Mucosa of rectum (tissue), 2 donors: ENCODE results near the gene CCDC40.
"Not testable (repeated sequence)": the region's sequence is repeated elsewhere in the genome, so short reads cannot be mapped to it uniquely, and the experiment has no call there.

Experiments
- H3K27ac ChIP-seq, 2 donors: one replicate each; pipeline ENCODE4 v1.7.0; 2013; ENCODE audit warnings: inconsistent platforms in 2 of 2, low read depth in 2 of 2, low read length in 2 of 2
- H3K27me3 ChIP-seq, 2 donors: one replicate each; pipeline ENCODE4 v1.7.0; 2013; ENCODE audit warnings: low read length in 2 of 2; ENCODE audit not compliant: control insufficient read depth in 2 of 2, insufficient read depth in 2 of 2
- H3K36me3 ChIP-seq, 2 donors: one replicate each; pipeline ENCODE4 v1.7.0; 2013; ENCODE audit warnings: low read length in 2 of 2; ENCODE audit not compliant: control insufficient read depth in 2 of 2, insufficient read depth in 2 of 2
- H3K4me1 ChIP-seq, 2 donors: one replicate each; pipeline ENCODE4 v1.7.0; 2013; ENCODE audit warnings: low read length in 2 of 2, mild to moderate bottlenecking in 1 of 2; ENCODE audit not compliant: control insufficient read depth in 2 of 2, insufficient read depth in 2 of 2
- H3K4me3 ChIP-seq, 2 donors: one replicate each; pipeline ENCODE4 v1.7.0; 2013; ENCODE audit warnings: low read length in 2 of 2
- H3K9ac ChIP-seq, 2 donors: one replicate each; pipeline ENCODE4 v1.7.0; 2013; ENCODE audit warnings: low read length in 2 of 2, low read depth in 1 of 2, mild to moderate bottlenecking in 1 of 2
- H3K9me3 ChIP-seq, 2 donors: one replicate each; pipeline ENCODE4 v1.7.0; 2013; ENCODE audit warnings: low read length in 2 of 2; ENCODE audit not compliant: control insufficient read depth in 2 of 2
- donor health status: healthy.
- donor health status: Normal muscosa, but diverticular disease.

The CCDC40 gene

GRCh38 chr17:80046709-80047108, 10.3 kb downstream of the CCDC40 start:
- H3K36me3 ChIP-seq, H3K27ac ChIP-seq, H3K9ac ChIP-seq, H3K4me1 ChIP-seq, H3K4me3 ChIP-seq, H3K9me3 ChIP-seq, H3K27me3 ChIP-seq: not testable (repeated sequence)

- H3K9ac ChIP-seq: no peak overlapping the region
- H3K36me3 ChIP-seq: no peaks in the 10 kb centered on the region
- H3K27me3 ChIP-seq: no peaks in the 10 kb centered on the region
- H3K4me3 ChIP-seq: no peak overlapping the region
- no peak overlapping the region for H3K27ac ChIP-seq
- no peaks in the 10 kb centered on the region for H3K4me1 ChIP-seq
- no peaks in the 10 kb centered on the region for H3K9me3 ChIP-seq
These were observed 10.7 kb downstream of the CCDC40 start for GRCh38 chr17:80047176-80047575.

GRCh38 chr17:80049986-80050385, 13.5 kb downstream of the CCDC40 start:
- Histone ChIP-seq H3K27me3 (no peaks in the 10 kb centered on the region), H3K4me3 (no peak overlapping the region), H3K4me1 (no peaks in the 10 kb centered on the region), H3K36me3 (no peaks in the 10 kb centered on the region), H3K9me3 (no peaks in the 10 kb centered on the region), H3K9ac (no peak overlapping the region), H3K27ac (no peak overlapping the region)

- Histone ChIP-seq H3K4me1 (no peaks in the 10 kb centered on the region), H3K9me3 (no peaks in the 10 kb centered on the region), H3K4me3 (no peak overlapping the region), H3K27ac (no peak overlapping the region), H3K27me3 (no peaks in the 10 kb centered on the region), H3K9ac (no peak overlapping the region), H3K36me3 (no peaks in the 10 kb centered on the region)
These were observed 14.3 kb downstream of the CCDC40 start for GRCh38 chr17:80050706-80051105.

- H3K4me1 ChIP-seq: no peaks in the 10 kb centered on the region
- H3K9ac ChIP-seq: no peak overlapping the region
- no peaks in the 10 kb centered on the region for H3K27me3 ChIP-seq
- H3K27ac ChIP-seq: no peak overlapping the region
- no peaks in the 10 kb centered on the region for H3K9me3 ChIP-seq
- no peaks in the 10 kb centered on the region for H3K36me3 ChIP-seq
- no peak overlapping the region for H3K4me3 ChIP-seq
These were observed 15.2 kb downstream of the CCDC40 start for GRCh38 chr17:80051681-80052080.

- Histone ChIP-seq H3K27ac (peak overlapping the region in 1 of 2 donors; percentile 9), H3K4me3 (no peak overlapping the region), H3K9ac (no peak overlapping the region), H3K27me3 (no peaks in the 10 kb centered on the region), H3K9me3 (no peaks in the 10 kb centered on the region), H3K36me3 (no peaks in the 10 kb centered on the region), H3K4me1 (no peaks in the 10 kb centered on the region)
These were observed 16.7 kb downstream of the CCDC40 start for GRCh38 chr17:80053102-80053501.

GRCh38 chr17:80055597-80055996, 19.2 kb downstream of the CCDC40 start:
- Histone ChIP-seq H3K27ac (no peak overlapping the region), H3K4me1 (no peaks in the 10 kb centered on the region), H3K36me3 (no peaks in the 10 kb centered on the region), H3K27me3 (no peaks in the 10 kb centered on the region), H3K9me3 (no peaks in the 10 kb centered on the region), H3K4me3 (no peak overlapping the region), H3K9ac (no peak overlapping the region)

GRCh38 chr17:80058311-80058955, 22.0 kb downstream of the CCDC40 start:
- no peak overlapping the region for H3K27ac ChIP-seq
- no peaks in the 10 kb centered on the region for H3K4me1 ChIP-seq
- H3K9ac ChIP-seq: no peak overlapping the region
- no peaks in the 10 kb centered on the region for H3K9me3 ChIP-seq
- H3K4me3 ChIP-seq: no peak overlapping the region
- no peaks in the 10 kb centered on the region for H3K27me3 ChIP-seq
- no peaks in the 10 kb centered on the region for H3K36me3 ChIP-seq

- Histone ChIP-seq H3K27me3 (no peaks in the 10 kb centered on the region), H3K4me1 (peaks cover 0 to 3% of the 10 kb centered on the region in 2 donors), H3K4me3 (no peak overlapping the region), H3K9ac (no peak overlapping the region), H3K27ac (no peak overlapping the region), H3K9me3 (no peaks in the 10 kb centered on the region), H3K36me3 (no peaks in the 10 kb centered on the region)
These were observed 24.2 kb downstream of the CCDC40 start for GRCh38 chr17:80060644-80061043.

- H3K36me3 ChIP-seq: no peaks in the 10 kb centered on the region
- no peaks in the 10 kb centered on the region for H3K9me3 ChIP-seq
- H3K27ac ChIP-seq: no peak overlapping the region
- no peaks in the 10 kb centered on the region for H3K27me3 ChIP-seq
- H3K9ac ChIP-seq: no peak overlapping the region
- H3K4me3 ChIP-seq: no peak overlapping the region
- H3K4me1 ChIP-seq: peaks cover 0 to 3% of the 10 kb centered on the region in 2 donors
These were observed 25.0 kb downstream of the CCDC40 start for GRCh38 chr17:80061421-80061820.
